H1 (cell line): Measurements from ENCODE around the gene TPPP2.

ENCODE experiments used
- FOSL1 ChIP-seq: IDR thresholded peaks from 2 replicates; pipeline ENCODE4 v1.6.1; 2011; ENCODE audit warnings: mild to moderate bottlenecking, low read depth, low read length, moderate library complexity; ENCODE audit not compliant: insufficient read depth
- POLR2A ChIP-seq, 2 experiments: IDR thresholded peaks; 1 replicate in 1 of 2; 2 replicates in 1 of 2; pipeline ENCODE4 v1.6.1; 2011; ENCODE audit warnings: low read depth in 2 of 2, low read length in 2 of 2, mild to moderate bottlenecking in 2 of 2; ENCODE audit errors: control extremely low read depth in 1 of 2

DNA sequence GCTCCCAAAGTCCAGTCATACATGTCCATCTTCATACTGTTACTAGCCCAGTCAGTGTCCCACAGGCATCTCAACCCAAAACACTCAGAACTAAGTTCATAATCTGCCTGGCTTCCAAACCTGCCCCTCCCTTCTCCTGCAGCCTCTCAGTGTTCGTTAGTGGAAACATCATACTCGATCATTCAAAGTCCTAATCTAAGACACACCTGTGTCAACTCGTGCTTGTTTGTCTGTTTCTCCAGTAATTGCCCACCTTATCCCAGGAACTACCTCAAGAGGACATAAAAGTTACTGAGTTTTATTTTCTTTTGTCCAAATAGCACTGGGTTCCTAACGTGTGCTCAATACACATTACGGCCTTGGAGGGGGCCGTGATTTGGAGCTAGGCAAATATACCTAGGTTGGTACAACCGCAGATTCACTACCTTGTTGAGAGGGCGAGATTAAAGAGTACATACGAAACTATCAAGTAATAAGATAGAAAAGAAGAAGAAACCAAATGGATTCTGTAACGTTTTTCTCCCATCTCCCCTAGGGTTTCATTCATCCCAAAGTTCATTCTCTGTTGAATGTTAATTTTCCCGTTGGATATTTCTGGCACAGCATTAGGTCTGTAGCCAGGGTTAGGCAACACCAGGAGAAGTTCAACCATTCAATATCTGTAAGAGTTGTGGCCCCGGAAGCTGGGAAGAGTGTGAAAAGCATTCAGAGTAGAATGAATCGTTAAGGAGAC is 30.8 kb downstream of the TPPP2 start:
- TF ChIP-seq FOSL1 (no peak), POLR2A (IDR thresholded peaks at IDR 0.05; ENCODE audit: control extremely low read depth in 1 of 2, low read depth in 2 of 2, low read length in 2 of 2) (no peak)
